HG02840 (cell line): ENCODE data around the gene UVRAG.

Experiments used
- ATAC-seq: cut with Tn5 transposase; IDR thresholded peaks from one replicate; pipeline ENCODE4 v1.9.1; 2021; ENCODE audit warnings: mild to moderate bottlenecking, moderate library complexity, moderate number of reproducible peaks; ENCODE audit not compliant: unreplicated experiment, low FRiP score

UVRAG gene

GRCh38 chr11:76175783-76176182 lies 360.8 kb downstream of the UVRAG start:
- no peak for ATAC-seq

GRCh38 chr11:76176463-76176862 lies 361.5 kb downstream of the UVRAG start:
- ATAC-seq, result no peak

- no peak for ATAC-seq
Measured at GRCh38 chr11:76177250-76177686, 362.3 kb downstream of the UVRAG start.

GRCh38 chr11:76179147-76179546 lies 364.1 kb downstream of the UVRAG start:
- ATAC-seq, result no peak

GRCh38 chr11:76181371-76181770 lies 366.4 kb downstream of the UVRAG start:
- no peak for ATAC-seq

- no peak for ATAC-seq
Measured at GRCh38 chr11:76184551-76184993, 369.6 kb downstream of the UVRAG start.

GRCh38 chr11:76185511-76185910 lies 370.5 kb downstream of the UVRAG start:
- ATAC-seq, result no peak

GRCh38 chr11:76185931-76186401 lies 371.0 kb downstream of the UVRAG start:
- ATAC-seq, result no peak

- ATAC-seq, result no peak
Measured at GRCh38 chr11:76186776-76187279, 371.8 kb downstream of the UVRAG start.

- ATAC-seq, result no peak
Measured at GRCh38 chr11:76188873-76189272, 373.9 kb downstream of the UVRAG start.

- ATAC-seq, result no peak
Measured at GRCh38 chr11:76189682-76190081, 374.7 kb downstream of the UVRAG start.

GRCh38 chr11:76190376-76190775 lies 375.4 kb downstream of the UVRAG start:
- no peak for ATAC-seq
